22Rv1 (cell line): Measurements from ENCODE around the gene ZNF574.

Experiments
- CTCF ChIP-seq: fragments of 450-650 bp; IDR thresholded peaks from 2 replicates; pipeline ENCODE4 v1.5.1; 2017; ENCODE audit warnings: mild to moderate bottlenecking
- ZFX ChIP-seq: fragments of 450-650 bp; IDR thresholded peaks from 2 replicates; pipeline ENCODE4 v1.6.1; 2017; ENCODE audit warnings: antibody characterized with exemption, borderline replicate concordance

- TF ChIP-seq CTCF (no peak), ZFX (no peak)
These were observed 47.8 kb downstream of the ZNF574 start for GRCh38 chr19:42123765-42124164.
